SU-DHL-6 (cell line): ENCODE measurements around the gene DCTN2.

Source experiments
- CTCF ChIP-seq: fragments of 200-600 bp; sonication (generic); IDR thresholded peaks from one replicate; pipeline ENCODE4 v1.5.1; 2017; ENCODE audit warnings: antibody characterized with exemption, mild to moderate bottlenecking, low read length, moderate library complexity; ENCODE audit not compliant: insufficient read depth, poor library complexity, severe bottlenecking
- EZH2phosphoT487 ChIP-seq: fragments of 200-600 bp; sonication (generic), shearing (Covaris generic); conservative IDR thresholded peaks from 2 replicates; pipeline ENCODE4 v1.6.1; 2018; ENCODE audit warnings: mild to moderate bottlenecking, antibody characterized with exemption, low read length, moderate library complexity, mixed read lengths

DNA sequence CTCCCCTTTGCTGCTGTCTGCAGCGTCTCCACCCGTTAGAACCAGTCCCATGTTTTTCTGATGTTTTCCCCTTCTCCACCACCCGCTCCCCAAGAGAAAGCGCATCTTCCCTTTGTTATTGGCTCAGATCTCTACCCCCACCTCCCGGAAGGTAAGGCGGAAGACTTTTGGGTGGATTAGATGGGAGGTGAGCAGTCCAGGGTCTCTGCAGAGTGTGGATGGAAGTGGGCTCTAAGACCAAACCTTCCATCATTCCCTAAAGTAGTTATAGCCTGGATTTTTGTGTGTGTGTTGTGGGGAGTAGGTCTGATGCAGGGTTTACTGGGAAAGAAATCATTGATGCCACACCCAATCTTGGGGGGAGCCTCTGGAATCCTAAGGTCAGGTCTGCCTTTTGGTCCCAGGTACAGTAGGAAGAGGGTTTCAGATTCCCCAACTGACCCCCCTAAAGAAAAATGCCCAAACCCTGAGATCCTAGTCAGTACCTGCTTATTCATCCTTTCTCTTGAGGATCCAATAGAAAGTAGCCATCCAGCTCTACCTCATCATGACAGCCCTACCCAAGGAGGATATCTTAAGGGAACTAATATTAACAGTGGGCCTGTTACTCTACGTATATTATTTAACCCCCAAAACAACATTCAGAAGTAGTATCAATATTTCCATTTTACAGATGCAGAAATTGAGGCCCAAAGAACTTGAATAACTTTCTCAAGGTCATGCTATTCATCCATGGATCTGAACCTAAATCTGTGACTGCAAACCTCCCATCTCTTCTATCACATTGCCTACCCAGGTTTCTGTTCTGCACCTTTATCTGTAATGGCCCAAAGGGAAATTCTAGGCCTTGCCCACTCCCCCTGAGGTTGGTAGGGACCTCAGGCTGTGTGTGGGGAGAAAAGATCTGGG is 3.9 kb upstream of the DCTN2 start:
- TF ChIP-seq CTCF (no peak), EZH2phosphoT487 (no peak)
